SH-SY5Y (cell line): ENCODE measurements around the gene KCTD10.

Experiments
- GATA2 ChIP-seq: IDR thresholded peaks from 2 replicates; pipeline ENCODE4 v1.6.1; 2011; ENCODE audit warnings: mild to moderate bottlenecking, low read depth, low read length
- GATA3 ChIP-seq: IDR thresholded peaks from 2 replicates; pipeline ENCODE4 v1.6.1; 2011; ENCODE audit warnings: low read depth, mild to moderate bottlenecking, low read length, moderate library complexity

- TF ChIP-seq GATA2 (no peak), GATA3 (no peak)
Observed at GRCh38 chr12:109440851-109441490, 36.1 kb downstream of the KCTD10 start.
